ENCODE measurements around the gene PRDM9.
"Not testable (repeated sequence)": the region's sequence is repeated elsewhere in the genome, so short reads cannot be mapped to it uniquely, and the experiment has no call there.

The PRDM9 gene

DNA sequence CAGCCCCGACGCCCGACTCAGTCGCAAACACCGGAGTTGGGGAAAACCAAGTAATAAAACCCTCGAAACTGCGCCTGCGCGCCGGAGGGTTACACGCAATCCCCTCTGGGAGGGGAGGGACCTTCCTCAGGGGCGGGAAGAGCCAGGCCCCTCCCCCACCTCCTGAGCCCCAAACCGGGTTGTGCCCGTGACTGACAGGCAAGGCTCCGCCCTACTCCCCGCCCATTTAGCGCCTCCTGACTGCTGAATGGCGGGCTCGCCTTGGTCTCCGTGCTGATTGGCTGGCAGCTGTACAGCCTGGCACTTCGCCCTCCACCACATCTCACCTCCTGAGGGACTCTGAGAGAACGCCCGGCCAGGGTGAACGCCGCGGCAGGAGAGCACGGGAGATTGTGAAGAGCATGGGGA lies at the start of gene PRDM9:
TSS of gene PRDM9 (plus strand) at position 332 of the 408 bp plus-strand sequence. CDS start 1,425 bp downstream, outside the sequence.
- no peak for DNase-seq

DNA sequence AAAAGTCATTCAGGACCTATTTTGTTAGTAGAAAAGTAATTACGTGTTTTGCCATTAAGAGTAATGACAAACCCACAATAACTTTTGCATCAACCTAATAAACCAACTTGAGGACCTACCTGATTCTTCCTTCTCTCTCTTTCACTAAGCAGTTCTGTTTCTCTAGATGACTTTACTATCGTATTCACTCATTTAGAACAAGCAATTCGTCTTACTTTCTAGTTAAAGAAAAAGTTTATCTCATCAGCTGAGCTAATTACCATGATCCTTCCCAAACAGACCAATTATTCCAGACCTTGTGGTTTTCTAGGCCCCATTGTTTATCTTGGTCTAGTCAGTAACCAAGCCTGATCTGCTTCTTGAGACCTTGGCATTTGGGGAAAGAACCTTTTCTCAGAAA lies 49.6 kb upstream of the PRDM9 start:
- no peak for DNase-seq

DNA sequence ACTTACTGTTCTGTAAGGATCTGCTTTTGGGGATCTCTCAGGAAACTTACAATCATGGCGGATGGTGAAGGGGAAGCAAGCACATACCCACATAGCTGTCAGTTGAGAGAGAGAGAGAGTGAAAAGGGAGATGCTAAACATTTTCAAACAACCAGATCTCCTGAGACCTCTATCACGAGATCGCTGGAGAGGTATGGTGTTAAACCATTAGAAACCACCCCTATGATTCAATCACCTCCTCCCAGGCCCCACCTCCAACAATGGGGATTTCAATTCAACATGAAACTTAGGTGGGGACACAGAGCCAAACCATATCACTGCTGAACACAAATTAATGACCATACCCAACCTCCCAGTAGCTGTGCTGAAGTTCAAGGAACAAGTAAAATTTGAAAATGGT lies 48.2 kb upstream of the PRDM9 start:
- no peak for DNase-seq

DNA sequence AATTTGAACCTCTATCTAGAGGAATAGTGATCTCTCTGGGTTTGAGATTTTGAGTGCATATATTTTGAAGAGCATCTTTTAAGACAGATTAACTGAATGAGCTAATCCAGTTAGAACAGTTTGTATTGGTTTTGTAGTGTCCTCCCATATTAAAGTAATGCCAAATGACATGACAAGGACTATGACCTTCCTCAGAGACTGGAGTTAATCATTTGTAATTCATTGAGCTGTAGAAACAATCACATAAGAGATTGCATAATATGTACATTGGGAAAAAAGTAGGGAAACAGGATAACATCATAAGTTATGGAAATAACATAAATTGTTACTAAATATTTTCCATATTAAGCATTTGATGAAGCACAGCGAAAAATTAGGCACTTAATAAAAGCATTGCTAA lies 45.8 kb upstream of the PRDM9 start:
- DNase-seq = no peak

DNA sequence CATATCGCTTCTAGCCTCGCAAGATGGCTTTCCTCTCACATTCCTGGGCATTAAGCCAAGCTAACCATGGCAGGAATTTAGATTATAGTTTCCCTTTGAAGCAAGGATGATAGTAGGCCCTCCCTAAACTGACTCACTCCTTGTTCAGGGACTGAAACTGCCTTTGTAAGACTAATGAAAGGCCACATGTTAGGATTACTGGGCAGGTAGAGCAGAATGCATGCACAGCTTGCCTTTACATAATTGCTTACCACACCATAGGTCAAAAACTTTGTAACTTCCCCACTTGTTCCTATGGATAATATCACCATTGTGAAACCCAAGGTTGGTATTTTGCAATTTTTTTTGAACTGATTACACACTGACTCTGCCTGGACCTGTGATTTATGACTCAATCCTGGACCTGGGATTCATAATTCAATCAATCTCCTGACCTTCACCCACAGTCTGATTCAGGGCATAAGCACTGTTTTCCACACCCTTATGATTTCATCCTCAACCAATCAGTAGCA lies 41.0 kb upstream of the PRDM9 start:
- no peak for DNase-seq

DNA sequence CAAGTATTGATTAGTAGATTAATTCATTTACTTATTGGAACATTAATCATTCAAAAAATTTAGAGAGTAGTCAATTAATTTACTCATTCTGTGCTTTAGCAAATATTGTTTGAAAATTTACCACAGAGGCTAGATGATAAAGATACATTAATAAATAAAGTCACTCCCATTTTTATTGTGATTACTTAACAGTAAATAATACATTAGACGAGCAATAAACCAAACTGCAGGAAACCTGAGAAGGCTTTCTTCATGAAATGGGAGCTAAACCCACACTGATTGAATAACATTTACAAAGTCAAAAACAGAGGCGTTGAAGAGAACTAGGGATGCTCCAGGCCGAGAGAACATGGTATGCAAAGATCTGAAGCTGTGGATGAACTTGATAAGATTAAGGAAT lies 38.8 kb upstream of the PRDM9 start:
- DNase-seq = no peak

DNA sequence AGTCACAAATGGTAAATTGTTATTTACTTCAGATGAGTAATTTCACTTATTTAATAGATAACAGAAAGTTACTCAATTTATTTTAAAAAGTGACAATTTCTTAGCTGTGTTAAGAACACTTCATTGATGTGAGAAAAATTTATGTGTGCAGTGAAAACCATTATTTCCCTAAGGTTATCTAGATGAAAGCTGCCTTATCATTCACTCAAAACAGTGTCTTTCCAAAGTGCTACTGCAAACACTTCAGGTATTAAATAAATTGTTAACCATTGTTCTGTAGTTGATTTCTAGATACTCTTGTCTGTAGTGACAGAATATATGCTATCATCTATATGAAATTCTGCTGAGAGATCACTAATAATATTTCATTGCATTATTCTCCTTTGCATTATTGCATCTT lies 33.5 kb upstream of the PRDM9 start:
- no peak for DNase-seq

DNA sequence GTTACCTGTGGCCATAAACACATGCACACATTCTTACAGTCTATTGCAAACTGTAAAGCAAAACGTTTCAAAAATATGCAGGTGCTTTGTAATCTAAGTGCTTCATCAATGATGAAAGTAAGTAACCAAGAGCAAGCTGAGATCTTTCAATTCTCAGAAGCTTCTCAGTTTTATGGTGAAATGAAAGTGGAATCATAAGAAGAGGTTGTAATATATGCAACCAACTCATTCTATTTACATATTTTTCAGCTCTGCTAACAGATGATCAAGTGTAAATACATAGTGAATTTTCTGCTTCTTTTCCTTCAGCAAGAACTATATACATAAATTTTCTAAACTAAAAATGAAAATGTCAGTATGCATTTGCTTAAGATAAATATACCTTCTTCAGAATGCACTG lies 33.1 kb upstream of the PRDM9 start:
- DNase-seq = no peak

DNA sequence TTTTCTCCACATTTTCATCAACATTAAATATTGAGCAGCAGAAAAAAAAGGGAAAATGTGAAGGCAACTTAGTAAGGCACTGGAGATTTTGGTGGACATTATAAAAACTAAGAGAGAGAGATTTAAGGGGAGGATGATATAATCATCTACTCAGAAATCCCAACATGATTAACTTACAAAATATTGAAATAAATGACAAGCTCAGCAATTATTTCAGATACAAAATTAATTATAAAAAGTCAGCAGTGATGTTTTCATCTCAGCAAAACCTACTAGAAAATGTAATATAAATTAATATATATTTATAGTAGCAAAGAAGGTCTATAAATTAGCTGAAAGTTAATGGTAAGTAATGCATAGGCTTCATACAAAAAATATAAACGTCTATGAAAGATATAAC lies 30.8 kb upstream of the PRDM9 start:
- no peak for DNase-seq

DNA sequence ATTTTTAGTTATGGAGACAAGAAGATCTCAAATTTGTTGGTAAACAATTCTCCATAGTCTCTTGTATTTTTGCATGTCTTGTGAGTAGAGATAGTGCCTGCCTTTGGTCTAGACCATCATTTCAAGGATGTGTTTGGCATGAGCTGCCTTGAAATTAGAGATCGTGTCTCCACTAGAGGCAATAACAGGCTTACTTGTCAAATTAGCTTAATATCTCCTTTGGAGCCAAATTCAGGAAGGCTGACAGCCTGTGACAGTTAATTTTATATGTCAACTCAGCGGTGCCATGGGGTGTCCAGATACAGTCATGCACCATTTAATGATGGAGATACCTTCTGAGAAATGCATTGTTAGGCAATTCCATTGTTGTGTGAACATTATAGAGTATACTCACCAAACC lies 24.8 kb upstream of the PRDM9 start:
- DNase-seq = no peak

DNA sequence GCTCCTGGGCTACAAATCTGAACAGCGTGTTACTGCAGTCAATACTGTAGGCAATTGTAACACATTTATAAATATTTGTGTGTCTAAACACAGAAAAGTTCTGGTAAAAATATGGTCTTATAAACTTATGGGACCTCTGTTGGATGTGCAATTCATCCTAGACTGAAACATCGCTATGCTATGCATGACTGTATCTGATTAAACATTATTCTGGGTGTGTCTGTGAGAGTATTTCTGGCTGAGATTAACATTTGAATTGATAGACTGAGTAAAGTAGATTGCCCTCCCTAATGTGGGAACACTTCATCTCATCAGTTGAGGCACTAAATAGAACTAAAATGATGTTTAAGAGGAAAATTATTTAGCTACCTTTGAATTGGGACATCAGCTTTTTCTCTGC lies 24.3 kb upstream of the PRDM9 start:
- no peak for DNase-seq

DNA sequence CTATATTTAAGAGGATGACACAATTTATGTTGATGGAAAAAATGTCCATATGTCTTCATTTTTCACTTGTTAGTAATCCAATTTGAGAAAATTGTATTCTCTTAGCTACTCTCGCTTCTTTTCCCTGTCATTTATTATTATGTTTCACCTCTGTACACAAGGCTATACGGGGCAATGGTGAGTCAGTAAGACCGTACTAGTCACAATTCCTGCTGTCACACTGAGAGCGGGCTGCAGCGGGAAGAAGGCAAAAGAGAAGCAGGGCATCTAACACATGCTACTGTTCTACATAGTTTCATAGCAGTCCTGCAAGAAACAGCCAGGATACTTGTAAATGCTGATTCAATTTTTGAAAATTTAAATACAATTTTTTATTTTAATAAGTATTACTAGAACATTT lies 23.3 kb upstream of the PRDM9 start:
- DNase-seq = no peak

DNA sequence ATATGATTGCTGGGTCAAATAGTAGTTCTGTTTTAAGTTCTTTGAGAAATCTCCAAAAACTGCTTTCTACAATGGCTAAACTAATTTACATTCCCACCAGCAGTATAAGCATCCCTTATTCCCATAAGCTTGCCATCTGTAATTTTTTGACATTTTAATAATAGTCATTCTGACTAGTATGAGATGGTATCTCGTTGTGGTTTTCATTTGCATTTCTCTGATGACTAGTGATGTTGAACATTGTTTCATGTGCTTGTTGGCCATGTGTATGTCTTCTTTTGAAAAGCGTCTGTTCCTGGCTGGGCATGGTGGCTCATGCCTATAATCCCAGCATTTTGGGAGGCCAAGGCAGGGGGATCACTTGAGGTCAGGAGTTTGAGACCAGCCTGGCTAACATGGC lies 21.2 kb upstream of the PRDM9 start:
- not testable (repeated sequence) for DNase-seq

DNA sequence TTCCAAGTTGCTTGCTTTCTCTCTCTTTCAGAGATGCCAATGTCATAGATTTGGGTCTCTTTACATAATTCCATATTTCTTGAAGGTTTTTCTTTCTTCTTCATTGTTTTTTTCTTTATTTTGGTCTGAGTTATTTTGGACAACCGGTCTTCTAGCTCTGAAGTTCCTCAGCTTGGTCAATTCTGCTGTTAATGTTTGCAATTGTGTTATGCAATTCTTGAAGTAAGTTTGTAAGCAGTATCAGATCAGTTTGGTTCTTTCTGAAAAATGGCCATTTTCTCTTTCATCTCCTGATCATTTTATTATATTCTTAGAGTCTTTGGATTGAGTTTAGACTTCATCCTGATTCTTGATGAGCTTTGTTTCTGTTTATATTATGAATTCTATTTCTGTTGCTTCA lies 16.4 kb upstream of the PRDM9 start:
- DNase-seq = no peak

DNA sequence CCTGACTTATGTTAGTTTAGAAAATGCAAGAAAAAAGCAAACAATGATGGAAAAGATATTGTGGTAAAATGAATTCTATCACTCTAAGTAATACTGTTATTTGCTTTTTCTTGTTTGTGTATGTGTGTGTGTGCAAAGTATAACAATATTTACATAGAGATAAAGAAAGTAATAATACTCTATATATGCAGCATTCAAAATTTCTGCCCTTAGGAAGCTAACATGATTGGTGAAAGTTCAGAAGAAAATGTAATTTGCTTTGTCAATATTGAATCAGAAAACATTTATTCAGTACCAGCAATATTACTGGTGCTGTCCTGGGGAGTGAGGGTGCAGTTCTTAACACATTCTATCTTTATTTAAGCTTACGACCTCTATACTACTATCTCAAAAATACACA lies 12.9 kb upstream of the PRDM9 start:
- DNase-seq = peak; percentile 64

DNA sequence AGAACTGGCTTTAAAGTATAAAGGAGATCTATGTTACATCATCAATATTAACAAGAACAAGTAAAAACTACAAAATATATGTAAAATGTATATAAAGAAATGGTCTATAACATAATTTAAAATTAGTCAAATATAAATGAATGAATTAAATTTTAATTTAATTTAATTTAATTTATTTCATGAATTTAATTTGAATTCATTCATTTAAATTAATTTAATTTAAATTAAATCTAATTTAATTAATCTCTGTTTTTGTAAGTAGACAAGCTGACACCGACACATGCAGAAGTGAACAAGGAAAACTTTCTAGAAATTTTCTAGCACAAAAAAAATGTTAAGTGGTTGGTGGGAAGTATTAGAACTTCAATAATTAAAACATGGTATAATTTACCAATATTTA lies 10.8 kb upstream of the PRDM9 start:
- no peak for DNase-seq

DNA sequence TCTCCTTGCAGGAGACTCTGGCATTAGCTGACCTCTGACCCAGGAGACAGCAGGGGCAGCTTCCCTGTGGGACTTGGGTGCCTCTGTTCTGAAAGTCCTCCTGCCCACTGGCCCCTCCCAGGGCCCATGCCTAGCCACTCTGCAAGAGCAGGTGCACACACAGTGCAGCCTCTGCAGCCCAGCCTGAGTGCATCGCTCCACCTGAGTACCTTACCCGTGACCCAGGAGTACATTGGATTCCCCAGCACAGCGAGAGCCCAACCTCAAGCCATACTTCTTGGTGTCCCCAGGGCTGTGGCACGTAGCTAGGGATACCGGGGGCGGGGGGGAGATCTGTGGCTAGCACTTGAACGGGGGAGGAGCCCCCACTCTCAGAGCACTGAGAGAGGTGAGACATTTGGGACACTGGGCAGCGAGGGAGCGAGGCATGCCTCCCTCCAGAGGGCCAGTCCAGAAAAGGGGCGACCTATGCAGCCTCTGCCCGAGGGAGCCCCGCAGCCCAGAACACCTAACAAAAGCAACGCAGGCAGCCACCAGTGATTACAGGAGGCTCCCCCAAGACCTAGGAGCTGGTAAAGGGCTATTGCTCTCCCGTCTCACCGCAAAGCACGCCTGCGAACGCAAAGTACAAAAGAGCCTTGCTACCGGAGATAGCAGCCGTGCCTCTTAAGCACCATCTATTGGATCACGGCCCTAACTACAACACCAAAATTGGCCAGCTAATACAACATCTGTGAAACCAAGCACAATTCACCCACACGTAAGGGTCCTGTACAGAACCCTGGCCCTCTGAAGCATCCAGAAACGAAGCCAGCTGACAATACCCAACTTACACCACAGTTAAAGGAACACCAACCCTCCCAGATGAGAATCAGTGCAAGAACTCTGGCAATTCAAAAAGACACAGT lies 826 bp upstream of the PRDM9 start:
- DNase-seq = no peak

DNA sequence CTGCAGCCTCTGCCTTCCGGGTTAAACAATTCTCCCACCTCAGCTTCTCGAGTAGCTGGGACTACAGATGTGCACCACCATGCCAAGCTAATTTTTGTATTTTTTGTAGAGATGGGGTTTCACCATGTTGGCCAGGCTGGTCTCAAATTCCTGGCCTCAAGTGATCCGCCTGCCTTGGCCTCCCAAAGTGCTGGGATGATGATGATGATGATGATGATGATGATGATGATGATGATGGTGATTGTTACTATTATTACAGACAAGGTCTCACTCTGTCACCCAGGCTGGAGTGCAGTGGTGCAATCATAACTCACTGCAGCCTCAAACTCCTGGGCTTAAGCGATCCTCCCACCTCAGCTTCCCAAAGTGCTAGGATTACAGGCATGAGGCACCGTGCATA lies 3.0 kb downstream of the PRDM9 start:
- DNase-seq = not testable (repeated sequence)

DNA sequence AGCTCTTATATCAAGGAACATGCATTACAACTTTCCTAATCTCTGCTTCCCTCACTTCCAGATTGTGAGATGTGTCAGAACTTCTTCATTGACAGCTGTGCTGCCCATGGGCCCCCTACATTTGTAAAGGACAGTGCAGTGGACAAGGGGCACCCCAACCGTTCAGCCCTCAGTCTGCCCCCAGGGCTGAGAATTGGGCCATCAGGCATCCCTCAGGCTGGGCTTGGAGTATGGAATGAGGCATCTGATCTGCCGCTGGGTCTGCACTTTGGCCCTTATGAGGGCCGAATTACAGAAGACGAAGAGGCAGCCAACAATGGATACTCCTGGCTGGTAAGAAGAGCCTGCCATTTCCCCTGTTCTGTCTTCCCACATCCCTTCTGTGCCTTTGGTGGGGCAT lies 15.1 kb downstream of the PRDM9 start:
- DNase-seq = no peak

DNA sequence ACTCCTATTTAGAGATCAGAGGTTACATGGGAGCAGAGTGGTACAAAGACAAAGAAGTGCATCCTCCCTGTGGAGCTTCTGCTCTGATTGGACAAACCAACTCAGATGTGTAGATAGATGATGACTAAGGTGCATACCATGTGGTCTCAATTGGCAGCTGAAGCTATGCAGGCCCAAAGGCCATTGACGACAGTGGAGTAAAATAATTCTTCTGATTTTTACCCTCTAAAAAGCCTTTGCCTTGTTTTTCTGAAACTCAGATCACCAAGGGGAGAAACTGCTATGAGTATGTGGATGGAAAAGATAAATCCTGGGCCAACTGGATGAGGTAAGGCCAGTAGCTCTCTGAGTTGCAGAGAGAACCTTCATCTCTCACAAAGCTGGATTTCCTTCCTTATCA lies 15.6 kb downstream of the PRDM9 start:
- DNase-seq = no peak

DNA sequence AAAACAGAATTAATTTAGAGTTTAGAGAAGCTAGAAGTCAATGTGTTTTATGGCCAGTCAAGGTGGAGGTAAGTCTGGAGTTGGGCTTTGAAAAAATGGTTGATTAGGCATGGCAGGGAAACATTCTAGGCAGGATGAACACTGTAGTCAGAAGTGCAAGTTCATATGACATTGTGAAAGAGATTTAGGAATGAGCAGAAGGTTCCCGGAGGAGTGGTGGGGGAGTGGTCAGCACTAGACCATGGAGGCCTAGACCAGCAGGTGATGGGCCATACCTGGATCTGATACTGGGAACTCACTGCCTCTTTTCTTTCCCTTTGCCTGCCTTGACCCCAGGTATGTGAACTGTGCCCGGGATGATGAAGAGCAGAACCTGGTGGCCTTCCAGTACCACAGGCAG lies 16.6 kb downstream of the PRDM9 start:
- DNase-seq = no peak

DNA sequence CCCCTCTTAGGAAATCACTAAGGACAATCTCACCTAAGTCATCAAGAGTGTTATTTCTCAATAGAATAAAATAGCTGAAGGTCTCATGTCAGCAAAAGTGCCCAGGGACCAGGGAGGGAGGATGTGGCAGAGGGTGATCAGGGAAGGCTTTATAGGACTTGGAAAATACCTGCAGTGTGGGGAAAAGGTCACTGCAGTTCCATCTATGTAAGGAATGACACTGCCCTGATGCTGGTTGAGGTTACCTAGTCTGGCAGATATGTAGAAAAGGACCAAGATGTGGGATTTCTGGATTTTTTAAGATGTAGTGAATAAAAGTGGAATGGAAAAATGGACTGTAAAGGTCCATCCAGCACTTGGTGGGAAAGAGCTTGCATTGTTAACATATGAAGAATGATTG lies 18.3 kb downstream of the PRDM9 start:
- DNase-seq = no peak

DNA sequence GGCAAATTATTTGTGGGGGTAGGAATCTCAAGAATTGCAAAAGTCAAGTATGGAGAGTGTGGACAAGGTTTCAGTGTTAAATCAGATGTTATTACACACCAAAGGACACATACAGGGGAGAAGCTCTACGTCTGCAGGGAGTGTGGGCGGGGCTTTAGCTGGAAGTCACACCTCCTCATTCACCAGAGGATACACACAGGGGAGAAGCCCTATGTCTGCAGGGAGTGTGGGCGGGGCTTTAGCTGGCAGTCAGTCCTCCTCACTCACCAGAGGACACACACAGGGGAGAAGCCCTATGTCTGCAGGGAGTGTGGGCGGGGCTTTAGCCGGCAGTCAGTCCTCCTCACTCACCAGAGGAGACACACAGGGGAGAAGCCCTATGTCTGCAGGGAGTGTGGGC lies 19.2 kb downstream of the PRDM9 start:
- not testable (repeated sequence) for DNase-seq

DNA sequence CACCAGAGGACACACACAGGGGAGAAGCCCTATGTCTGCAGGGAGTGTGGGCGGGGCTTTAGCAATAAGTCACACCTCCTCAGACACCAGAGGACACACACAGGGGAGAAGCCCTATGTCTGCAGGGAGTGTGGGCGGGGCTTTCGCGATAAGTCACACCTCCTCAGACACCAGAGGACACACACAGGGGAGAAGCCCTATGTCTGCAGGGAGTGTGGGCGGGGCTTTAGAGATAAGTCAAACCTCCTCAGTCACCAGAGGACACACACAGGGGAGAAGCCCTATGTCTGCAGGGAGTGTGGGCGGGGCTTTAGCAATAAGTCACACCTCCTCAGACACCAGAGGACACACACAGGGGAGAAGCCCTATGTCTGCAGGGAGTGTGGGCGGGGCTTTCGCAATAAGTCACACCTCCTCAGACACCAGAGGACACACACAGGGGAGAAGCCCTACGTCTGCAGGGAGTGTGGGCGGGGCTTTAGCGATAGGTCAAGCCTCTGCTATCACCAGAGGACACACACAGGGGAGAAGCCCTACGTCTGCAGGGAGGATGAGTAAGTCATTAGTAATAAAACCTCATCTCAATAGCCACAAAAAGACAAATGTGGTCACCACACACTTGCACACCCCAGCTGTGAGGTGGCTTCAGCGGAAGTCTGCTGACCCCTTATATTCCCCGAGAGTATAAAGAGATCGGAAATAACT lies 20.0 kb downstream of the PRDM9 start:
- DNase-seq = not testable (repeated sequence)

Measured in NCI-H2081 treated with DMSO at 0.1 percent for 48 hours (cell line).